Measurements from ENCODE around the gene COIL. TPM values are rescaled to one million over a fixed set of nuclear protein-coding genes. Genes with fewer than 3 reads are reported as not detected.

COIL gene, protein sequence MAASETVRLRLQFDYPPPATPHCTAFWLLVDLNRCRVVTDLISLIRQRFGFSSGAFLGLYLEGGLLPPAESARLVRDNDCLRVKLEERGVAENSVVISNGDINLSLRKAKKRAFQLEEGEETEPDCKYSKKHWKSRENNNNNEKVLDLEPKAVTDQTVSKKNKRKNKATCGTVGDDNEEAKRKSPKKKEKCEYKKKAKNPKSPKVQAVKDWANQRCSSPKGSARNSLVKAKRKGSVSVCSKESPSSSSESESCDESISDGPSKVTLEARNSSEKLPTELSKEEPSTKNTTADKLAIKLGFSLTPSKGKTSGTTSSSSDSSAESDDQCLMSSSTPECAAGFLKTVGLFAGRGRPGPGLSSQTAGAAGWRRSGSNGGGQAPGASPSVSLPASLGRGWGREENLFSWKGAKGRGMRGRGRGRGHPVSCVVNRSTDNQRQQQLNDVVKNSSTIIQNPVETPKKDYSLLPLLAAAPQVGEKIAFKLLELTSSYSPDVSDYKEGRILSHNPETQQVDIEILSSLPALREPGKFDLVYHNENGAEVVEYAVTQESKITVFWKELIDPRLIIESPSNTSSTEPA
- 5.0 and 10.6 TPM in 2 replicates for total RNA-seq (ENCODE audit: low replicate concordance)

DNA sequence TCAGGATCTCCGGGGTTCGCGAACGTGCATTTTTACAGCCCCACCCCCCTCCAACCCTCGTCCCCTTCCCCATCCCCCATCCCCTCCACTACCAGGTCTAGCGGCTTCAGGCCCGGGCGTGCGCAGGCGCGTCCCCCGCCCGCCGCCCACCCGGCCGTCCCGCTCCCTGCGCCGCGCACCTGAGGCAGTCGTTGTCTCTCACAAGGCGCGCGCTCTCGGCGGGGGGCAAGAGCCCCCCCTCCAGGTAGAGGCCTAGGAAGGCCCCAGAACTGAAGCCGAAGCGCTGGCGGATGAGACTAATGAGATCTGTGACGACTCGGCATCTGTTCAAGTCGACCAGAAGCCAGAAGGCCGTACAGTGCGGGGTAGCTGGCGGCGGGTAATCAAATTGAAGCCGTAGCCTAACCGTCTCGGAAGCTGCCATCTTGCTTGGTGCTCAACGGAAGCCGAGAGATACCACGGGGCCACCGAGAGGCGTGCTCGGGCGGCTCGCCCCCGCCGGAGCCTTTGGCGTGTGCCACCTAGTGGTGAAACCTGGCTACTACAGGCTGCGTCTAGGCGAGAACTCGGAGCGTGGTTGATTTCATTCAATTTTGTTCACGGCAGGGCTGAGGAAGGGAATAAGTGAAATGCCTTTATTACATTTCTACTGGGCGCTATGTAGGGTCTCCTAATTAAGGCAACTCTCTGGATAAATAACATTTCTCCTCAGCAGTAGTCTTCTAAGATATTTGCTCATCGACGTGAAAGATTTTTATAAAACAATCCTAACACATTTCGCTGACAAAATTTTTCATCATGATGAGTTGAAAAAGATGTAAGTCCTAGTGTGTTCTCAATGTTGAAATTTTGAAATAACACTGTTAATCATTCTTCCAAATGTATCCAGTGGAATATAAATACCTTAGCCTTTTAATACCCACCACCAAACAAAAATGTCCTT lies at the start of gene COIL:
COIL (minus strand) TSS at position 455 of the 943 bp plus-strand sequence; CDS start at position 424, 31 bp downstream.

DNA sequence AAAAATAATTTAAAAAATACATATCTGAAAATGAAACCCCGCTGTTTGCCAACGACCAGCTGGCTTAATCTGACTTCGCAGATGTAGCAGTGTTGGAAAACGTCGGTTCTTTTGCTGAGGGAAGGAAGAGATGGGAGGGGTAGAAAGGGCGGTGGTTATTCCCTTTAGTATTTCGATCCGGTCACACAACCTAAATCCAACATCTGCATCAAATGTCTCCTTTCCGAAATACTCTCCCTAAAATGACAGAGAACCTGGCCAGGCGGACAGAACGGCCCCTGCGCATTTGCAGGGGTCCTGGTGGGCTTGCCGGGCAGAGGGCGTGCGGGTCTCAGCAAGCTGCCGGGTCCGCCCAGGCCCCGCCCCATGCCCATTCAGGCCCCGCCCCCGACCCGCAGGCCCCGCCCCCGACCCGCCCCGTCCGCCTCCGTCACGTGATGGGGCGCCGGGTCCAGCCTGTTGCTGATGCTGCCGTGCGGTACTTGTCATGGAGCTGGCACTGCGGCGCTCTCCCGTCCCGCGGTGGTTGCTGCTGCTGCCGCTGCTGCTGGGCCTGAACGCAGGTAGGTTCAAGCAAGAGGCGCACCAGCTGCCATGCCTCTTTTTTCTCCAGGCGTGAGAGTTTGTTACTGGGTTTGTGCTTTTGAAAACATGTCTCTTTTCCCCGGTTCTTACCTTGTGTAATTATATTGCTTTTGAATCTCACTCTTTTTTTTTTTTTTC lies 17.0 kb upstream of the COIL start, which contains the start of gene SCPEP1:
SCPEP1 (plus strand) TSS at position 459 of the 723 bp plus-strand sequence; CDS start at position 488, 29 bp downstream.

DNA sequence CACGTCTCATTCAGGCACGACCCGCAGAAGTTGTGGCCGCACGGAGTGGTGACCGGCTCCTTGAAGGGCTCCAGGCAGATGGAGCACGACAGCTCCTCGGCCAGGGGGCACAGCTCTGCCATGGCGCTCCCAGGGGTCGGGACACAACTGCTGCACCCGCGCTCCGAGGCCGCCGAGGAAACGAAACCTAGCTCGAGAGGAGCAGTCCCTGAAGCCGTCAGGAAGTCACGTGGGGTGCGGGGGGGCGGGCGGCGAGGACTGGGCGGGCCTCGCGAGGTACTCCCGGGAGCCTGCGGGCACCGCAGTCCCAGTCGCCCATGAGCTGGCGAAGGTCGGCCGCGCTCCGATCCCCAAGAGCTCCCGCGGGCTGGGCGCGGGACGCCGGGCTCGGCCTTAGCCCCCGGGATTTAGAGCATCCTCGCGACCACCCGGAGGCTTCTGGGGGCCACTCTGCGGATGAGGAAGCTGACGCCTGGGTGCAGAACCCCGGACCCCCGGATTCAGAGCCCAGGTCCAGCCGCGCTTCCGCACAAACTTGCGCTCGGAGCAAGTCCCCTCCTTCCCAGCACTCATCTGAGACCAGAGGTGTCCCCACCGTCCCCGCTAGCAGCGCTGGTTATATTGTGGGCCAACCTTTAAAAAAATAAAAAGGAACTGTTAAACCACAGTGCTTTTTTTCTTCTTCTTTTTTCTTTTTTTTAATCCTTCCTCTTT lies 46.8 kb downstream of the COIL start, which contains the start of gene TRIM25:
TRIM25 (minus strand) TSS at position 183 of the 714 bp plus-strand sequence; CDS start at position 122, 61 bp downstream.

Other genes with a start within 250 kb of the COIL start
- 0.68 and 0.70 TPM in 2 replicates for gene C17orf67, start 127.1 kb downstream of the COIL start, total RNA-seq (ENCODE audit: low replicate concordance)
- 2.1 and 2.2 TPM in 2 replicates for gene DGKE, start 126.9 kb downstream of the COIL start, total RNA-seq (ENCODE audit: low replicate concordance)
- gene TRIM25, start 47.0 kb downstream of the COIL start, total RNA-seq (ENCODE audit: low replicate concordance) = 15.5 and 30.7 TPM in 2 replicates
- 48.1 and 96.4 TPM in 2 replicates for gene SCPEP1, start 17.1 kb upstream of the COIL start, total RNA-seq (ENCODE audit: low replicate concordance)
- 11.5 and 21.5 TPM in 2 replicates for gene AKAP1, start 124.2 kb upstream of the COIL start, total RNA-seq (ENCODE audit: low replicate concordance)